Esophagus muscularis mucosa (tissue), 4 donors: ENCODE results near the gene RANBP17.

Experiments
- EP300 ChIP-seq: sonication (generic); formaldehyde crosslinking; IDR thresholded peaks from one replicate; pipeline ENCODE4 v1.6.1; 2017; ENCODE audit warnings: antibody characterized with exemption
- POLR2A ChIP-seq: fragments of 450-650 bp; IDR thresholded peaks from one replicate; pipeline ENCODE4 v1.6.1; 2017; ENCODE audit warnings: antibody characterized with exemption, moderate library complexity, mild to moderate bottlenecking, low read depth
- POLR2AphosphoS5 ChIP-seq, 2 donors: sonication (generic); formaldehyde crosslinking; IDR thresholded peaks; one replicate each; pipeline ENCODE4 v1.6.1; 2017; ENCODE audit warnings: antibody characterized with exemption in 2 of 2
- TF ChIP-seq, protein P1 (sequence below), 3 experiments: fragments of 200-600 bp in 2 of 3; fragments of 450-650 bp in 1 of 3; sonication (generic) in 2 of 3; IDR thresholded peaks; one replicate each; pipeline ENCODE4 v1.5.1; 2017 to 2019; ENCODE audit warnings: antibody characterized with exemption in 3 of 3, mild to moderate bottlenecking in 2 of 3, moderate library complexity in 1 of 3

DNA sequence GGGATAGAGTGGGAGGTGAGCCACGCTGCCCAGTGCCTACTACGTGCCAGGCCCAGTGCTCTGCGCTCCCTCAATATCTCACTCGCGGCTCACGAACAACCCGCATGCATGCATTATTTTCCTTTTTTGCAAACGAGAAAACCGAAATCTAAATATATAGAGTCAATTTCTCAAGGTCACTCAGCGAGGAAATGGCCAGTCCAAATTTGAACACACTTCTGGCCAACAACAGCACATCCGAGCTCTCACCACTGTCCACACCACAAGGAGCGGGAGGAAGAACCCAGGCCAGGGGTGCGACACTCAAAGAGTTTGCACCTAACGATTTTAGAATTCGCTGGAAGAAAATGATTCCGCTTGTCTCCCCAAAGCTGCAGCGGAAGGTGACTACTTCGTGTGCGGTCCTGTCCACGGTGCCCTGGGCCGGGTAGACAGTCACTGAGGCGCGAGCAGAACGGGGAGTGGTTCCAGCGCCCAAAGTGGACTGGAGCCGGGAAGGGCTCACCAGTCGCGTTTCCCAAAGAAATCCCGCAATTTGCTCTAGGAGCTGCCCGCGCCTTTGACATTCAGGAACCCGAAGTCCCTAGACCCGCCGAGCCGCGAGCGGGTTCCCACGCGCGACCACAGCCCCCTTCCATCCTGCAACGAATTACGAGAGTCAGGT is 446.1 kb downstream of the RANBP17 start:
- TF ChIP-seq, protein P1, sequence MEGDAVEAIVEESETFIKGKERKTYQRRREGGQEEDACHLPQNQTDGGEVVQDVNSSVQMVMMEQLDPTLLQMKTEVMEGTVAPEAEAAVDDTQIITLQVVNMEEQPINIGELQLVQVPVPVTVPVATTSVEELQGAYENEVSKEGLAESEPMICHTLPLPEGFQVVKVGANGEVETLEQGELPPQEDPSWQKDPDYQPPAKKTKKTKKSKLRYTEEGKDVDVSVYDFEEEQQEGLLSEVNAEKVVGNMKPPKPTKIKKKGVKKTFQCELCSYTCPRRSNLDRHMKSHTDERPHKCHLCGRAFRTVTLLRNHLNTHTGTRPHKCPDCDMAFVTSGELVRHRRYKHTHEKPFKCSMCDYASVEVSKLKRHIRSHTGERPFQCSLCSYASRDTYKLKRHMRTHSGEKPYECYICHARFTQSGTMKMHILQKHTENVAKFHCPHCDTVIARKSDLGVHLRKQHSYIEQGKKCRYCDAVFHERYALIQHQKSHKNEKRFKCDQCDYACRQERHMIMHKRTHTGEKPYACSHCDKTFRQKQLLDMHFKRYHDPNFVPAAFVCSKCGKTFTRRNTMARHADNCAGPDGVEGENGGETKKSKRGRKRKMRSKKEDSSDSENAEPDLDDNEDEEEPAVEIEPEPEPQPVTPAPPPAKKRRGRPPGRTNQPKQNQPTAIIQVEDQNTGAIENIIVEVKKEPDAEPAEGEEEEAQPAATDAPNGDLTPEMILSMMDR (IDR thresholded peaks at IDR 0.05) = no peak
- TF ChIP-seq POLR2A (no peak), POLR2AphosphoS5 (IDR thresholded peaks at IDR 0.05) (no peak), EP300 (no peak)
